ENCODE measurements around the gene SV2C. TPM values are rescaled to one million over a fixed set of nuclear protein-coding genes. Genes with fewer than 3 reads are reported as not detected.

The SV2C gene
- polyA plus RNA-seq, 1 donor (not counting 4 experiments of a cell fraction or from before 2014, with no cell fraction given), result 0.34 TPM

DNA sequence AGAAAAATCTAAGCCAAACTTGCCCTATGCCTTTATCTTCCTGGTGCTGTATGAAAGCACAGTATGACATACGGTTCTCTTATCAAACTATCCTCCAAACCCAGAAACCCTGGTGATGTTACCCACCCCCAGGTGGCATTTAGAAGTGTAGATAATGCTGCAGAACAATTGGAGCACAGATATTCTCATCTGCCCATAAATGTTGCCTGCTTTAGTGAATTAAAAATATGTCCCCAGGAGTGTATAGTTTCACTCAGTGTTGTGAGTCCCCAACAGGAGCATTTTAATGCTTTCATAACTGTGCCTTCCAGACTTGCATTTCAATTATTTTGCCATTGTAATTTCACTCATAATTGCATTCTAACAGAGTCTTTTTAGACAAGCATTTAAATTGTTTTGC is 50.8 kb downstream of the SV2C start:
- FAIRE-seq, result no peak
- DNase-seq (ENCODE audit: low read depth, low spot score), result no peak
- Histone ChIP-seq H3K9me1 (ENCODE audit: control insufficient read depth, extremely low read depth, insufficient read depth, low read length) (no peaks in the 10 kb centered on the region), H4K20me1 (ENCODE audit: control insufficient read depth, extremely low read depth, insufficient read depth, low read length) (no peaks in the 10 kb centered on the region), H2AFZ (ENCODE audit: control insufficient read depth, low read length) (no peak overlapping the region), H3K27me3 (ENCODE audit: control insufficient read depth, extremely low read depth, insufficient read depth, low read length) (no peaks in the 10 kb centered on the region), H3K4me1 (ENCODE audit: control insufficient read depth, extremely low read depth, insufficient read depth, low read length) (no peaks in the 10 kb centered on the region), H3K9ac (ENCODE audit: control insufficient read depth, extremely low read depth, insufficient read depth, low read length) (no peak overlapping the region), H3K27ac (ENCODE audit: control insufficient read depth, insufficient read depth, low read length) (no peak overlapping the region), H3K4me3 (ENCODE audit: control insufficient read depth in 2 of 3, extremely low read depth in 1 of 3, insufficient read depth in 2 of 3, low read depth in 1 of 3, low read length in 3 of 3) (no peak overlapping the region), H3K4me2 (ENCODE audit: control insufficient read depth, extremely low read depth, insufficient read depth, low read depth, low read length) (no peak overlapping the region), H3K79me2 (ENCODE audit: control insufficient read depth, insufficient read depth, low read length) (no peaks in the 10 kb centered on the region), H3K9me3 (ENCODE audit: control insufficient read depth, low read depth, low read length) (no peaks in the 10 kb centered on the region), H3K36me3 (ENCODE audit: control insufficient read depth in 2 of 2, extremely low read depth in 1 of 2, insufficient read depth in 2 of 2, low read length in 2 of 2) (no peaks in the 10 kb centered on the region)
- no peak for TF ChIP-seq EZH2 (IDR thresholded peaks at IDR 0.05; ENCODE audit: low read length)
- TF ChIP-seq, protein P1, sequence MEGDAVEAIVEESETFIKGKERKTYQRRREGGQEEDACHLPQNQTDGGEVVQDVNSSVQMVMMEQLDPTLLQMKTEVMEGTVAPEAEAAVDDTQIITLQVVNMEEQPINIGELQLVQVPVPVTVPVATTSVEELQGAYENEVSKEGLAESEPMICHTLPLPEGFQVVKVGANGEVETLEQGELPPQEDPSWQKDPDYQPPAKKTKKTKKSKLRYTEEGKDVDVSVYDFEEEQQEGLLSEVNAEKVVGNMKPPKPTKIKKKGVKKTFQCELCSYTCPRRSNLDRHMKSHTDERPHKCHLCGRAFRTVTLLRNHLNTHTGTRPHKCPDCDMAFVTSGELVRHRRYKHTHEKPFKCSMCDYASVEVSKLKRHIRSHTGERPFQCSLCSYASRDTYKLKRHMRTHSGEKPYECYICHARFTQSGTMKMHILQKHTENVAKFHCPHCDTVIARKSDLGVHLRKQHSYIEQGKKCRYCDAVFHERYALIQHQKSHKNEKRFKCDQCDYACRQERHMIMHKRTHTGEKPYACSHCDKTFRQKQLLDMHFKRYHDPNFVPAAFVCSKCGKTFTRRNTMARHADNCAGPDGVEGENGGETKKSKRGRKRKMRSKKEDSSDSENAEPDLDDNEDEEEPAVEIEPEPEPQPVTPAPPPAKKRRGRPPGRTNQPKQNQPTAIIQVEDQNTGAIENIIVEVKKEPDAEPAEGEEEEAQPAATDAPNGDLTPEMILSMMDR (optimal IDR thresholded peaks at IDR 0.05 in 1 of 3, IDR thresholded peaks at IDR 0.05 in 1 of 3, conservative IDR thresholded peaks at IDR 0.05 in 1 of 3; ENCODE audit: extremely low read depth in 1 of 3, insufficient read depth in 2 of 3, low read length in 3 of 3), result no peak
- dilution Hi-C loops (cut with MboI; ENCODE audit: extremely low pct_ligation_motif_present, low sequenced_read_pairs), result no loop called here

- Histone ChIP-seq H3K9me1 (ENCODE audit: control insufficient read depth, extremely low read depth, insufficient read depth, low read length) (no peaks in the 10 kb centered on the region), H3K27ac (ENCODE audit: control insufficient read depth, insufficient read depth, low read length) (no peak overlapping the region), H3K4me2 (ENCODE audit: control insufficient read depth, extremely low read depth, insufficient read depth, low read depth, low read length) (no peak overlapping the region), H4K20me1 (ENCODE audit: control insufficient read depth, extremely low read depth, insufficient read depth, low read length) (no peaks in the 10 kb centered on the region), H3K79me2 (ENCODE audit: control insufficient read depth, insufficient read depth, low read length) (no peaks in the 10 kb centered on the region), H3K27me3 (ENCODE audit: control insufficient read depth, extremely low read depth, insufficient read depth, low read length) (no peaks in the 10 kb centered on the region), H3K36me3 (ENCODE audit: control insufficient read depth in 2 of 2, extremely low read depth in 1 of 2, insufficient read depth in 2 of 2, low read length in 2 of 2) (no peaks in the 10 kb centered on the region), H3K9me3 (ENCODE audit: control insufficient read depth, low read depth, low read length) (no peaks in the 10 kb centered on the region), H3K9ac (ENCODE audit: control insufficient read depth, extremely low read depth, insufficient read depth, low read length) (no peak overlapping the region), H3K4me1 (ENCODE audit: control insufficient read depth, extremely low read depth, insufficient read depth, low read length) (no peaks in the 10 kb centered on the region), H3K4me3 (ENCODE audit: control insufficient read depth in 2 of 3, extremely low read depth in 1 of 3, insufficient read depth in 2 of 3, low read depth in 1 of 3, low read length in 3 of 3) (no peak overlapping the region), H2AFZ (ENCODE audit: control insufficient read depth, low read length) (no peak overlapping the region)
- no peak for FAIRE-seq
- no peak for DNase-seq (ENCODE audit: low read depth, low spot score)
- dilution Hi-C loops (cut with MboI; ENCODE audit: extremely low pct_ligation_motif_present, low sequenced_read_pairs), result no loop called here
- TF ChIP-seq EZH2 (IDR thresholded peaks at IDR 0.05; ENCODE audit: low read length), result no peak
- TF ChIP-seq, protein P1 (optimal IDR thresholded peaks at IDR 0.05 in 1 of 3, IDR thresholded peaks at IDR 0.05 in 1 of 3, conservative IDR thresholded peaks at IDR 0.05 in 1 of 3; ENCODE audit: extremely low read depth in 1 of 3, insufficient read depth in 2 of 3, low read length in 3 of 3), result no peak
These were observed 51.5 kb downstream of the SV2C start for GRCh38 chr5:76134646-76135045.

Data from keratinocyte (primary cell).